HG03108 (cell line): ENCODE results near the gene PLEKHG5.

Experiments used
- ATAC-seq: cut with Tn5 transposase; IDR thresholded peaks from one replicate; pipeline ENCODE4 v1.9.1; 2021; ENCODE audit warnings: moderate library complexity; ENCODE audit not compliant: unreplicated experiment

The PLEKHG5 gene

GRCh38 chr1:6511056-6511455 lies 19.6 kb upstream of the PLEKHG5 start:
- ATAC-seq = no peak

- ATAC-seq = no peak
Measured at GRCh38 chr1:6510493-6510892, 19.0 kb upstream of the PLEKHG5 start.

- no peak for ATAC-seq
Measured at GRCh38 chr1:6509919-6510291, 18.4 kb upstream of the PLEKHG5 start.

- ATAC-seq = no peak
Measured at GRCh38 chr1:6509220-6509918, 17.9 kb upstream of the PLEKHG5 start.

GRCh38 chr1:6508816-6509189 lies 17.3 kb upstream of the PLEKHG5 start:
- no peak for ATAC-seq

- ATAC-seq = no peak
Measured at GRCh38 chr1:6508154-6508815, 16.8 kb upstream of the PLEKHG5 start.

GRCh38 chr1:6507461-6507911 lies 16.0 kb upstream of the PLEKHG5 start:
- ATAC-seq = no peak

- ATAC-seq = no peak
Measured at GRCh38 chr1:6507037-6507428, 15.6 kb upstream of the PLEKHG5 start.

GRCh38 chr1:6506210-6507036 lies 15.0 kb upstream of the PLEKHG5 start:
- no peak for ATAC-seq

GRCh38 chr1:6505367-6506209 lies 14.1 kb upstream of the PLEKHG5 start:
- ATAC-seq = no peak

- no peak for ATAC-seq
Measured at GRCh38 chr1:6504887-6505286, 13.4 kb upstream of the PLEKHG5 start.

- no peak for ATAC-seq
Measured at GRCh38 chr1:6503884-6504602, 12.6 kb upstream of the PLEKHG5 start.

- ATAC-seq = no peak
Measured at GRCh38 chr1:6502000-6502891, 10.8 kb upstream of the PLEKHG5 start.

- no peak for ATAC-seq
Measured at GRCh38 chr1:6501279-6501813, 9.9 kb upstream of the PLEKHG5 start.

- no peak for ATAC-seq
Measured at GRCh38 chr1:6500544-6501278, 9.2 kb upstream of the PLEKHG5 start.

- no peak for ATAC-seq
Measured at GRCh38 chr1:6499296-6499695, 7.8 kb upstream of the PLEKHG5 start.

- no peak for ATAC-seq
Measured at GRCh38 chr1:6498576-6499111, 7.2 kb upstream of the PLEKHG5 start.
